ENCODE data around the gene AP5Z1.

- no peak for TF ChIP-seq POLR2A (IDR thresholded peaks at IDR 0.05)
- TF ChIP-seq, protein P1, sequence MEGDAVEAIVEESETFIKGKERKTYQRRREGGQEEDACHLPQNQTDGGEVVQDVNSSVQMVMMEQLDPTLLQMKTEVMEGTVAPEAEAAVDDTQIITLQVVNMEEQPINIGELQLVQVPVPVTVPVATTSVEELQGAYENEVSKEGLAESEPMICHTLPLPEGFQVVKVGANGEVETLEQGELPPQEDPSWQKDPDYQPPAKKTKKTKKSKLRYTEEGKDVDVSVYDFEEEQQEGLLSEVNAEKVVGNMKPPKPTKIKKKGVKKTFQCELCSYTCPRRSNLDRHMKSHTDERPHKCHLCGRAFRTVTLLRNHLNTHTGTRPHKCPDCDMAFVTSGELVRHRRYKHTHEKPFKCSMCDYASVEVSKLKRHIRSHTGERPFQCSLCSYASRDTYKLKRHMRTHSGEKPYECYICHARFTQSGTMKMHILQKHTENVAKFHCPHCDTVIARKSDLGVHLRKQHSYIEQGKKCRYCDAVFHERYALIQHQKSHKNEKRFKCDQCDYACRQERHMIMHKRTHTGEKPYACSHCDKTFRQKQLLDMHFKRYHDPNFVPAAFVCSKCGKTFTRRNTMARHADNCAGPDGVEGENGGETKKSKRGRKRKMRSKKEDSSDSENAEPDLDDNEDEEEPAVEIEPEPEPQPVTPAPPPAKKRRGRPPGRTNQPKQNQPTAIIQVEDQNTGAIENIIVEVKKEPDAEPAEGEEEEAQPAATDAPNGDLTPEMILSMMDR (IDR thresholded peaks at IDR 0.05) = no peak
Measured at GRCh38 chr7:4798706-4799235, 23.3 kb downstream of the AP5Z1 start.

Measured in uterus (tissue), 2 donors.